HG03558 (cell line): Measurements from ENCODE around the gene ULBP2.
"Not testable (repeated sequence)": the region's sequence is repeated elsewhere in the genome, so short reads cannot be mapped to it uniquely, and the experiment has no call there.

Source experiments
- ATAC-seq: cut with Tn5 transposase; IDR thresholded peaks from one replicate; pipeline ENCODE4 v1.9.1; 2021; ENCODE audit warnings: moderate number of reproducible peaks; ENCODE audit not compliant: unreplicated experiment; ENCODE audit errors: extremely low read depth

ULBP2 gene

DNA sequence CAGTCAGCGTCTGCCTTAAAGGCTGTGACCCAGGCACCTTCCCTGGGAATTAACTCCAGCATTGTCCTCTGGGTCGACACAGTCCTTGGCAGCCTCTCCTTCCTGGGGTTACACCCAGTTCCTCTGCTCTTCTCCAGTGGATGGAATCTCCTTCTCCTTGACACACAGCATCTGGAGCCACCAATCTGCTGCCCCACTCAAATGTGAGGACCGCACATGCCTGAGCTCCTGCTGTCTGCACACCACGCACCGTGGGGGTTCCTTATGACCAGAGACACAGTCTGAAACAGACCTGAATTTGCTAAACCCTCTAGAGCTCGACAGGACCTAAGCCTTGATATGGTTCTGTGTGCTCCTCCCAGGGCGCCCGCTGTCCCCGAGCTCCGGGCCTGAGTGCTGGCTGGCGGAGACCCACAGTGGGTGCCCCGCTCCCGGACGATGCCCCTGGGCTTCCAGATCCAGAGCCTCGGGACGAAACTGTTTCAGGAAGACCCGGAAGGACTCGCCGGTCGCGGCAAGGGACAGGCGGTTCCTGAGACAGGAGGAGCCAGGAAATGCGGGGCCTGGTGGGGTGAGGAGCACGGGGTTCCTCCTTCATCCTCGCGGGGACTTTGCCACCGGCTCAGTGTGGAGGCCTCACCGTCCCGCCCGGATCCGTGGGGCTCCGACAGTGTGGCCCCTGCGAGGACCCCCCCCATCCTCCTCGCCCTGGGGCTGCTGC, 16.4 kb upstream of the ULBP2 start:
- ATAC-seq: no peak

DNA sequence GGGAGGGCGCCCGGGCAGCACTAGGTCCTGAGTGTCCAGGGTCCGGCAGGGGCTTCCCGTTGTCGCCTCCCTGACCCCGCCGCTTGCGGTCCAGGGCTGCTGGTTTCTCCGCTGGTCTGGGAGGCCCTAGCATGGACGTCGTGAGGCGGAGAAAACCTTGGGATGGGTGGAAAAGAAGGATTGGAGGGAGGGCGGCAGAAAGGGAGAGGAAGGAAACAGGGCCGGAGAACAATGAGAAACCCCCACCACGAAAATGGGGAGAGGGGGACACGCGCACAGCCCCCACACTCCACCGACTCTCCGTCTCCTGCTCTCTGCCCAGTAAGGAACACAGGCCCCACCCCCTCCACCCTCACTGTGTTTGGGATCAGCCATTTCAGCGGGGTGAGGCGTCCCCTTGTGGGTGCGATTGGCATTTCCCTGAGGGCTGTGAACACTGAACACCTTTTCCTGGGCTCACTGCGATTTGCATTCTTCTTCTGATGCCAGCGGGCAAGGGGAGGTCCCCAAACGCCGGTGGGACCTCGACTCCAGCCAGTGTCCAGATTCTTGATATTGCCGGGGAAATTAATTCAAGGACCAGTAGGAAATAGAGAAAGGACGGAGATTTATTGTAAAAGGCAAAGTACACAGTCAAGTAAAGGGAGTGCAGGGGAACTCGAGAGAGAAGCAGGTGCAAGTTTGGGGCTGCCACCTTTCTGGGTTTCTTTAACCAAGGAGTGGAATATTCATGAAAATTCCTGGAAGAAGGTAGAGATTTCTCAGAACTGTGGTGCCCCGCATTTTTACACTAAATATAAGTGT, 15.6 kb upstream of the ULBP2 start:
- peak; percentile 52 for ATAC-seq

DNA sequence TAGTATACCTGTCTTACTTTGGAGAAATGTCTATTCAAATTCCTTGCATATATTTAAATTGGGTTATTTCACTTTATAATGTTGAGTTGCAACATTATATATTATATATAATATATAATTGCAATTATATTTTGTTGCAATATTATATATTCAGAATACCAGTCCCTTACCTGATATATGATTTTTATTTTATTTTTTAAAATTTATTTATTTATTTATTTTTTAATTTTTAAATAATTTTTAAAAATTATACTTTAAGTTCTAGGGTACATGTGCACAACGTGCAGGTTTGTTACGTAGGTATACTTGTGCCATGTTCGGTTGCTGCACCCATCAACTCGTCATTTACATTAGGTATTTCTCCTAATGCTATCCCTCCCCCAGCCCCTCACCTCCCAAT, 14.8 kb upstream of the ULBP2 start:
- ATAC-seq: not testable (repeated sequence)

DNA sequence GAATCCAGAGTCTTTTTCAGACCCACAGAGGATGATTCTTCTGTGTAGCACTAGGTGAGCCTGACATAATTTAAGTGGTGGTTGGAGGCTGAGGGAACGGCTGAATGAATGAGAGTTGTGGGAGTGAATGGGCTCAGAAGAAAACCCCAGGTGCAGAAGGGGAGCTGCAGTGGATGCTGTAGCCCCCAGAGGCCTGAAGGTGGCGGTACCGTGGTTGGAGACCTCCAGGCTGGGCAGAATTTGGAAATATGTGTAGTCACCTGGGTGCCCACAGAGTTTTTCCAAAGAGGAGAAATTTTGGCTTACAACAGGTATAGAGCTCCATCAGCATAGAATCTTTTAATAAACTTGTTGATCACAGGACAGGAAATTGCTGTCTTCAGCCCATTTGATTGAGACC, 12.4 kb upstream of the ULBP2 start:
- ATAC-seq: no peak

DNA sequence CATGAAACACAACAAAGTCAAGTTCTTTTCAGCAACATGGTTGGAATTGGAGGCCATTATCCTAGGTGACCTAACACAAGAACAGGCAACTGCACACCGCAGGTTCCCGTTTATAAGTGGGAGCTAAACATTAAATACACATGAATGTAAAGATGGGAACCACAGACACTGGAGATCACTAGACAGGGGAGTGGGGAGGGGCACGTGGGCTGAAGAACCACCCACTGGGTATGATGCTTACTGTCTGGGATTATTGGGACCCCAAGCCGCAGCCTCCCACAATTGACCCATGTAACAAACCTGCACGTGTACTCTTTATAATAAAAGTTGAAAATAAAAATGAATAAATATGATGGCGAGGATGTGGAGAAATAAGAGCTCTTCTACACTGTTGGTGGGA, 10.3 kb upstream of the ULBP2 start:
- ATAC-seq: no peak

DNA sequence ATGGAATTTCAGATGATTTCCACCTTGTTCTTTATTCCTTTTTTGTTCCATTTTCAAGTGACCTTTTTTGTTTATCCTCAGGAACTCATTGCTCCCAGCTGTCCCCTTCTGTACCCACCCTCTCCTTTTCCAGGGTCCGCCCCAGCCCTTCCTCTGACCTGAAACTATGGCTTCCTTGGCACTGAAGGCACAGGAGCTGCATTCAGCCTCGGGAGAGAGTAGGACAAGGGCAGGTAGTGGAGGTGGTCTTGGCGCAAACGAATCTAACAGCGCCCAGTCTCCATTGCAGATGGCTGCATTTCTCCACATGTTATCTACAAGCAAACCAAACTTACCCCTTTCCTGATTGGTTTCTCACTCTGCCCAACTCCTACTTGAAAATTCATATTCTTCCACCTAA, 8.8 kb upstream of the ULBP2 start:
- no peak for ATAC-seq

DNA sequence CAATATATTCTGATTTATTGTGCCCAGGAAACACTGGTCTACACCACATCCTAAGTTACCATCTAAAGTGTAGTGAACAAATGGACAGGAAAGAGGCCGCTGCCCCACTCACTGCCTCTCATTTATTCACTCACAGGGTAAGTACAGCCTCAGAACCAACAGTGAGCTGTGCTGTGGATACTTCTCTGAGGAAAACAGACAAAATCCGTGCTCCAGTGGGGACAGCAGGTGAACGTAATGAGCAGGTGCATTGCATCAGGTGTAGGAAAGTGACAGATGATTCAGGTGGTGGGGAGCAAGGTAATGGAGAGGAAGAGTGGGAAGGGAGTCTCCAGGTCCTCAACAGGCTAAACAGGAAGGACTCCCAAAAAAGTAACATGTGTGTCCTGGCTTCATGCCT, 8.4 kb upstream of the ULBP2 start:
- no peak for ATAC-seq

DNA sequence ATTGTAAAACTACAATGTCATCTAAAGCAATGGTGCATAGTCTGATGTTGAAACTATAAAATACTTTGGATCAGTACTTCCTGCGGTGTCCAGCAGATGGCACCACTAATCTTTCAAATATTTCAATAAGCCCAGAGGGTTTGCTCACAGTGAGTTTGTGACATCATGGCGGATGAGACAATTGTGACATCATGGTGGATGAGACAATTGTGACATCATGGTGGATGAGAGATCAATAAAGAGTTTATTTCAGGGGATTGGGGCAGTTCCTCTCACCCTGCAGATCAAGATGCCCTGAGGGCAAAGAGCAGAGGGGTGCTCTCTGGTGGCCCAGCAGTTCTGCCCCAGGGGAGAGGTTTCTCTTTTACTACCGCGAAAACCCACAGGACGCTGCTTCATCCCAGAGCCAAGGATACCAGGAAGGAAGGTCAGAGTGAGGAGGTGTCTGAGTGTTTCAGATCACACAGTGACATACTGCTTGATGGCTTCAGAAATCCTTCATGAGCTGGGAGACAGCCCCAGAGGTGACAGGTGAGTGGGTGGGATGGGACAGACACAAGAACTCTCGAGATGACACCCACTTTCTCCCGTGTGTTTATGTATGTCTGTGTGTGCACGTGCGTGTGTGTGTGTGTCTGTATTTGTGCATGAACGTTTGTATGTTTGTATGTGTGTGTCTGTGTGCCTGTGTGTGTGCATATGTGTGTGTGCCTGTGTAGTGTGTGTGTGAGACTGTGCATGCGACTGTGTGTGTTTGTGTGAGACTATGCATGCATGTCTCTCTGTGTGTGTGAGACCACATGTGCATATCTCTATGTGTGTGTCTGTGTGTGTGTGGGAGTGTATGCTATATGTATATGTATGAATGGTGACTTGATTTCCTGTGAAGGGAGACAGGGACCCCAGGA, 7.3 kb upstream of the ULBP2 start:
- ATAC-seq: no peak

DNA sequence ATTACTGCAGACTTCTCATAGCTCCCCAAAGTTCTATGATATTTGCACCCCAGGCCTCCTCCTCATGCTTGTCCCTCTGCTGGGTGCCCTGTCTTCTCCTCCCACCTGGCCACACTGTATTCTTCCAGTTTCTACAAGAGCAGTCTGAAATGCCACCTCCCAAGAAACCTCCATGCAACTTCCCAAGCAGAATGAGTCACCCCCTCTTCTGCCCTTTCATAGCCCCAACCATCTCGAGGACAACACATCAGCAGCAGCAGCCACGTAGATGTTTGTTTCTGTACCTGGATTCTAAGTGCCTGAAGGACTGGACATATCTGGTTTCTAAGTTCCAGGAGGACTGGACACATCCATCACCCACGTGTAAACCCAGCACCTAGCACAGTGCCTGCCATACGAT, 6.6 kb upstream of the ULBP2 start:
- no peak for ATAC-seq

DNA sequence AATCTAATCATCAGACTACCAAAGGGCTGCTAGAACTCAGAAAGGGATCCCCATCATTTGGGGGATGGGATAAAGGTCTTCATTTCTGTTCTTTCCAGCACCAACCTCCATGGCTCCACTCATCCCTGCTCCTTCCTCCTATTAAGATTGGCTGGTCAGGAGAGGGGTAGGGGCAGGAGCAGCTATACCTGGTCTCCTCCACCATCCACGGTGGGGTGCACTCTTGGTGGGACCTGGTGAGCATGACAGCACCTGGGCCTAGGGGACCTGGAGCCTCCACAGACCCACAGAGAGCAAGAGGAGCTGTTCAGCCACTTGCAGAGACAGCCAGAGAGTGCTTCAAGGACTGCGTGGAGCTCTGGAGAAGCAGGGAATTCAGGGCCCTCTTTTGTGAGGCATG, 6.1 kb upstream of the ULBP2 start:
- no peak for ATAC-seq

DNA sequence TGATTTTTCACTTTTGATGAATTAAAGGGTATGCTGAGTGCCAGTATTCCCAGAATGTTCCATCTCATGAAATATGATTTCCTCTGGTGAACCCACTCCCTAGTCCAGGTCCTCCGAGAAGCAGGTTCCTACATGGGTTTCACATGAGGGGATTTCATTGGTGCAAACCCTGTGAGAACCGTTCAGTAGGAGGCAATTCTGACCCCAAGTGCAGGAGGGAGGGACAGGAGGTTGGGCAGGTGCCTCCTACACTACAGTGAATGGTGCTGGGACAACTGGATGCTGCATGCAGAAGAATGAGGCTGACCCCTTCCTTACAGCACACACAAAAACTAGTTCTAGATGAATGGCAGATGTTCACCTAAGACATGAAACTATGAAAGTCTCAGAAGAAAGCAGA, 5.1 kb upstream of the ULBP2 start:
- ATAC-seq: no peak

DNA sequence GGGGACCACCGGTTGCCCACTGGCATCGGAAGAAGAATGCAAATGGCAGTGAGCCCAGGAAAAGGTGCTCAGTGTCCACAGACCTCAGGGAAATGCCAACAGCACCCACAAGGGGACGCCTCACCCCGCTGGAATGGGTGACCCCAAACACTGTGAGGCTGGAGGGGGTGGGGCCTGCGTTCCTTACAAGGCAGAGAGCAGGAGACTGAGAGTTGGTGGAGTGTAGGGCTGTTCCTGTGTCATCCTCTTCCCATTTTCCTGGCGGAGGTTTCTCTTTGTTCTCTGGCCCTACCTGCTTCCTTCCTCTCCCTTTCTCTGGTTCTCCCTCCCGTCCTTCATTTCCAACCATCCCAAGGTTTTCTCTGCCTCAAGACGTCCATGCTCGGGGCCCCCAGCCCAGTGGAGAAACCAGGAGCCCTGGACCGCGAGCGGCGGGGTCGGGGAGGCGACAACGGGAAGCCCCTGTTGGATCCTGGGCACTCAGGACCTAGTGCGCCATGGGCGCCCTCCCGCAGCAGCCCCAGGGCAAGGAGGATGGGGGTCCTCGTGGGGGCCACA, 3.7 kb upstream of the ULBP2 start:
- not testable (repeated sequence) for ATAC-seq

DNA sequence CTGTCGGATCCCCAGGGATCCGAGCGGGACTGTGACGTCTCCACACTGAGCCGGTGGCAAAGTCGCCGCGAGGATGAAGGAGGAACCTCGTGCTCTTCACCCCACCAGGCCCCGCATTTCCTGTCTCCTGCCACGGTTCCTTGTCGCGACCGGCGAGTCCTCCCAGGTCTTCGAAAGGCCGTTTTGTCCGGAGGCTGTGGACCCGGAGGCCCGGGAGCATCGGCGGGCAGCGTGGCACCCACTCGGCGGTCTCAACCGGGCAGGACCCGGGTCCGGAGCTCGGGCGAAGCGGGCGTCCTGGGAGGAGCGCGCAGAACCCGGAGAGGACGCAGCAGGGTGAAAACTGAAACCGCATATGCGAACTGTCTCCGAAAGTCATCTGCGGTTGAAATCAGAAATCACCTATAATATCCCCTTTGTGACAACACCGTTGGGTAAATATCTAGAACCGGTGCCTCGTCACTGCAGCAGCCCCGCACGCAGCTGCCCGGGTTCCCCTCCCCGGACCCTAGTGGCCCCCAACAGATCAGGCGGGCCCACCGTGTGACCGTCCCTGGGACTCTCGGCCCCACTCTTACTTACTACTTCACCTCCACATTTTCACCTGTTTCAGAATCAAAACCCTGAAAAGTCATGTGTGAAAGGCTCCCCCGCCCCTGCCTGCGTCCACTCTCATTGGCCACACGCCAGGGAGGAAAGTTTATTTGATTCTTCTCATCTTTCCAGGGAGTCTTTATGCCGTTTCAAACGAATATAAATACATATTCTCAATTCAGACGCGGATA, 3.1 kb upstream of the ULBP2 start:
- ATAC-seq: peak; percentile 64

DNA sequence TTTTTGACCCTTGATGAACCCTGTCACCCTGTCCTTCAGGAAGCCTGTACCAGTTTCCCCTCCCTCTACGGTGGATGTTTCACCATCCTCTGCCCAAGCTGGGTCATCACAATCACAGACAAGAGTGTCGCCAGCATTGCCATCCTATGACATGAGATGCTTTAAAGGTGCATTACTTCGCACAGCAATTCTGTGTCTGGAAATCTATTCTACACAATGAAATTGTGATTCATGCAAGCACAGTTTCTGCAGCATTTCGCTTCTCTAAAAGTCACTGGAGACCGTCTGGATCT, 2.5 kb upstream of the ULBP2 start:
- no peak for ATAC-seq

DNA sequence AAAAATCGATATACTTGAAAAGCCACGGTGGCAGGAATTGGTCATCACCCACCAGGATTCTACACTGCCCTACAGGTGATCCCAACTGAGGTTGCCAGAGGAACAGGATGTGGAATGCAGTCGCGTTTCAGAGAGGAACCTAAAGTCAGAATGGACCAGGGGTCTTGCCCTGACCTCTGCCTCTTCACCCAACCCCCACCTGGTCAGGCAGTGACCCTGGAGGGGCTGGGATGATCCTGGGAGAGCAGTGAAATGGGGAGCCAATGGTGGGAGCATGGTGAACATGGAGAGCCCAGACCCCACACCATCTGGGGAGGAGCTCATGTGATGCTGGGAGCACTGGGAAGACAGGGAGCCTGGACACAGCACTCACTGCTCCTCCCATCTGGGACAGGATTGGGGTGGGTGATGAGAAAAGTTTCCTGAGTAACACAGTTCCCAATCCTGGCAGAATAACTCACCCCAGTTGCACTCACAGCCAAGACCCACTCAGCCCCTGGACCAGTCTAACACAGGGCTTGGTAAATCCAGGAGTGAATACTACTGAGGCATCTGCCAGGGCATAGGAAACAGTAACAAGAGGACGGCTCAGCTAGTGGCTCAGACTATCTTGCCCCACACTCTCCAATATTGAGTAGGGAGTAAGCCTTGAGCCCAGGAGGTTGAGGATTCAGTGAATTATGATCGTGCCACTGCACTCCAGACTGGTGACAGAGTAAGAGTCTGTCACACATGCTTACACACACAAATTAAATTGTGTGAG, 1.7 kb upstream of the ULBP2 start:
- ATAC-seq: no peak

DNA sequence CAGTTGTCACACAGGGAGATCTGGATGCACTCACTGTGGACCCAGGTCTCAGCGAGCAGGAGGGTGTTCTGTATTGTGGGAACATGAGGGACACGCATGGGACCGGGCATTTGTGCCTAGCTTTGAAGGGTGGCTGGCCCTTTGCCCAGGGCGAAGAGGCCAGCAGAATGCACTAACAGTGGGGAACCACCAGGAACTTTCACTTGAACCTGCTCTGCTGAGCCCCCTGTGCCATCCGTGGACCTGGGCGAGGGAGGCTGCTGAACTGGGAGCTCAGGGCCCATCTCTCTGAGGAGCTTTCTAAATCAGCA, 1.2 kb upstream of the ULBP2 start:
- ATAC-seq: no peak

DNA sequence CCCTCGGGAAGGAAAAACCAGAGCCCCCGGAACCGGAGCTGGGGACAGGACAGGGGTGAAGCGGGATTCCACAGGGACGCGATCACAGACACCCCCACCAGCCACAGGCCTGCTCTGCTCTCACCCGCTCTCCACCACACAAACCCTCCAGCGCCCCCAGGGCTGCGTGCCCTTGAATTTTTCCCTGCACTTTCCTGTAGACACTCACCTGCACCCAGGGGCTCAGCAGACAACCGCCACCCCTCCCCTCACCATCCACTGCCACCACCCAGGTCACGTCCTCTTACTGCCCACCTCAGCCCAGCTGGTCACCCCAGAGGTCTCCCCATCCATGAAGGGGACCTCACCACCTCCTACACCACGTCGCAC, 631 bp downstream of the ULBP2 start:
- ATAC-seq: no peak

DNA sequence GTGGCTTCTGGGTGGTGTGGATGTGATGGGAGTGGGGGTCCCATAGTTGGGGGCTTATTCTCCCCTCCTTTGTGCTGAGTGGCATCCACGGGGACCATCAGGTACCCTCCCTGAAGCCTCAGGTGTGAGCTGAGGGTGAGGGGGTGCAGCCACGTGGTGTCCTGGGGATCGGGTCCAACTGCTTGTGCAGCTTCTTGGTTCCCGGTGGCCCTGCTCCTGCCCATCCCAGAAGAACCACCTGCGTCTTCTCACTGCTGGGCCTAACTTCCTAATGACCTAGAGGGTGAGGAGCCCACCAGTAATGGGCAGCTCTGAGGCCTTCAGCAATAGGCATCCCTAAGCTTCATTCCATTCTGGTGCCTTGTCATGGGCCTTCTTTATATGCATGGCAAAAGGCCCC, 1.5 kb downstream of the ULBP2 start:
- ATAC-seq: not testable (repeated sequence)

DNA sequence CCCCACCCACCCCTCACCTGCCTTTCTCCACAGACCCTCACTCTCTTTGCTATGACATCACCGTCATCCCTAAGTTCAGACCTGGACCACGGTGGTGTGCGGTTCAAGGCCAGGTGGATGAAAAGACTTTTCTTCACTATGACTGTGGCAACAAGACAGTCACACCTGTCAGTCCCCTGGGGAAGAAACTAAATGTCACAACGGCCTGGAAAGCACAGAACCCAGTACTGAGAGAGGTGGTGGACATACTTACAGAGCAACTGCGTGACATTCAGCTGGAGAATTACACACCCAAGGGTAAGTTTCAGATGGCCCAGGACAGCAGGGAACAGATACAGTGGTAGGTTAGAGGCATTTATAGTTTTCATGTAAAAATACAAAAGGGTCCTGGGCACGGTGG, 3.5 kb downstream of the ULBP2 start:
- not testable (repeated sequence) for ATAC-seq

DNA sequence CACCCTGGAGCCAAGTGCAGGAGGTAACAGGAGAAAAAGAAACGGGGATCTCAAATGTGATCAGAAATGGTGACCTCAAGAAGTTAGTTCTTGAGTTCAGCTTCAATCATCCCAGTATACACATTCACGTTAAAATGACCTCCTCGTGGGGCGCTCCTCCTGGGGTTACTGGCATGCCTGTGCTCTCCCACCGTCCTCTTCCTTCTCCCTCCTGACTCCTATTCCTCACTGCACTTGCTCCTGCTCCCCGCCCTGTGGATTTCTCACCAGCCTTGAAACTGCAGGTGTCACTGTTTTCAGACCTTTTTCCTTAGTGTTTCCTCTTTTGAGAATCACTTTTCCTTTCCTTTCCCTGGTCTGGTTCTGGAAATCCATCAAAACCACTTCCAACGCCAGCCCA, 4.8 kb downstream of the ULBP2 start:
- not testable (repeated sequence) for ATAC-seq
